HG03039 (cell line): Measurements from ENCODE around the gene TTF1.

Source experiments
- ATAC-seq: cut with Tn5 transposase; IDR thresholded peaks from one replicate; pipeline ENCODE4 v1.9.1; 2021; ENCODE audit warnings: mild to moderate bottlenecking, moderate library complexity; ENCODE audit not compliant: unreplicated experiment

TTF1 gene, protein sequence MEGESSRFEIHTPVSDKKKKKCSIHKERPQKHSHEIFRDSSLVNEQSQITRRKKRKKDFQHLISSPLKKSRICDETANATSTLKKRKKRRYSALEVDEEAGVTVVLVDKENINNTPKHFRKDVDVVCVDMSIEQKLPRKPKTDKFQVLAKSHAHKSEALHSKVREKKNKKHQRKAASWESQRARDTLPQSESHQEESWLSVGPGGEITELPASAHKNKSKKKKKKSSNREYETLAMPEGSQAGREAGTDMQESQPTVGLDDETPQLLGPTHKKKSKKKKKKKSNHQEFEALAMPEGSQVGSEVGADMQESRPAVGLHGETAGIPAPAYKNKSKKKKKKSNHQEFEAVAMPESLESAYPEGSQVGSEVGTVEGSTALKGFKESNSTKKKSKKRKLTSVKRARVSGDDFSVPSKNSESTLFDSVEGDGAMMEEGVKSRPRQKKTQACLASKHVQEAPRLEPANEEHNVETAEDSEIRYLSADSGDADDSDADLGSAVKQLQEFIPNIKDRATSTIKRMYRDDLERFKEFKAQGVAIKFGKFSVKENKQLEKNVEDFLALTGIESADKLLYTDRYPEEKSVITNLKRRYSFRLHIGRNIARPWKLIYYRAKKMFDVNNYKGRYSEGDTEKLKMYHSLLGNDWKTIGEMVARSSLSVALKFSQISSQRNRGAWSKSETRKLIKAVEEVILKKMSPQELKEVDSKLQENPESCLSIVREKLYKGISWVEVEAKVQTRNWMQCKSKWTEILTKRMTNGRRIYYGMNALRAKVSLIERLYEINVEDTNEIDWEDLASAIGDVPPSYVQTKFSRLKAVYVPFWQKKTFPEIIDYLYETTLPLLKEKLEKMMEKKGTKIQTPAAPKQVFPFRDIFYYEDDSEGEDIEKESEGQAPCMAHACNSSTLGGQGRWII

DNA sequence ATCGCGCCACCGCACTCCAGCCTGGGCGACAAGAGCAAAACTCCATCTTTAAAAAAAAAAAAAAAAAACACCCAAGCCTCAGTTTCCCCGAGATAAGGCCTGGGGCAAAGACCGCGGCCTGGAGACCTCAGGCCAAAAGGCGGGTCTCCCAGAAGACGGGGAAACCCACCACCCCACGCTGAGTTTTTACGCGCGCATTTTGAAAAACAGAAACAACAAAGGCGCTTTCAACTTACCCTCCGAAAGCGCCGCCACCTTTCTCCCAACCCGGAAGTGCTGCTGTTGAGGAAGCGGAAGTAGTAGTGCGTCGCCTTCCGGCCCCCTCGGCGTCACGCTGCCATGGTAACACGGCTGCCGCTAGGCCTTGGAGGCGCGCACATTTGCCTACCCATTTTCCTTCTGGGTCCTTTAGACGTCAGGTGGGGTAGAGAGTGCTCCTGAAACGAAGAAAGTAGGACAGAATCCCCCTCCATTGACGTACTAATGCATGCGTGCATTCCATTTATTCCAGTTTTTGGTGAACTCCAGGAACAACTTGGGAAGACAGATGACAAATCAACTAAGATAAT is at the start of gene TTF1:
Gene TTF1, minus strand, starts transcription at position 287 of the 569 bp plus-strand sequence. CDS start 4,019 bp downstream, outside the sequence.
- peak; percentile 73 for ATAC-seq

DNA sequence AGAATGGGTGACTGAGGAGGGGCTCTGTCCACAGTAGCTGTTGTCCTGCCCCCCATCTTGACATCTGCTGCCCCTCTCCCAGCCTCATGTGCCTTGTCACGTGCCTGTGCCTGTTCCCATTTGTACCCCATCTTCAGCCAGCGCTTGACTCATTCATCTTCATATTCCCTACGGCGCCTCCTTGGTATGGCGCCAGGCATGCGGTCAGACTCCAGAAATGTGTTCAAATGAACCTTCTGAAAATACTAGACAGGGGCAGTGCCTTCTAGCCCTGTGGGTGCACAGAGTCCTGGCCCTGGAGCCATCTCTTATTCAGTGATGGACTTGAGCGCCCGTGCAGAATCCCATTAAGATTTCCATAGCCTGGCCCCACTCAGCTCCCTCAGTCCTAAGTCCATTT is 49.6 kb upstream of the TTF1 start:
- ATAC-seq, result no peak

GRCh38 chr9:132451276-132451675 is 44.6 kb upstream of the TTF1 start:
- ATAC-seq, result no peak

GRCh38 chr9:132447902-132448301 is 41.3 kb upstream of the TTF1 start:
- ATAC-seq, result no peak

GRCh38 chr9:132447346-132447745 is 40.7 kb upstream of the TTF1 start:
- no peak for ATAC-seq

GRCh38 chr9:132446887-132447286 is 40.2 kb upstream of the TTF1 start:
- no peak for ATAC-seq

GRCh38 chr9:132443951-132444607 is 37.4 kb upstream of the TTF1 start:
- no peak for ATAC-seq

- ATAC-seq, result no peak
Measured at GRCh38 chr9:132441404-132441803, 34.8 kb upstream of the TTF1 start.

DNA sequence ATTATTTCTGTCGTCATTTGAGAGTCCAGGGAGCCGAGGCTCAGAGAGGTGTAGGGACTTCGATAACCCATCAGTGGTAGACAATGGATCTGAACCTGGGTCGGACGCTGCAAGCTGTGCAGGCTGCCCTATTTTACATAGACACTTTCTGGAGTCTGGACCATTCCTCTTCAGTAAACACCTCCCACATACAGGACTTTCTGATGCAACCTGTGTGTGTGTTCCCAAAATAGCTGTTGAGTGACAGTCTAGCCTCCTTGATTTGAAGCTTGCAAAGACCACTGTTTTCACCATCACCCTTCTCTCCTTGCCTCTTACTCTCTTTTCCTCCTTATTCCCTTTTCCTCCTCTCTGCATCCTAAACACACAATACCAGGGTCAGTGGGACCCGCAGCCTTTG is 34.1 kb upstream of the TTF1 start:
- no peak for ATAC-seq

- no peak for ATAC-seq
Measured at GRCh38 chr9:132439153-132439552, 32.5 kb upstream of the TTF1 start.

- ATAC-seq, result no peak
Measured at GRCh38 chr9:132434881-132435280, 28.2 kb upstream of the TTF1 start.

- no peak for ATAC-seq
Measured at GRCh38 chr9:132430998-132431397, 24.4 kb upstream of the TTF1 start.

DNA sequence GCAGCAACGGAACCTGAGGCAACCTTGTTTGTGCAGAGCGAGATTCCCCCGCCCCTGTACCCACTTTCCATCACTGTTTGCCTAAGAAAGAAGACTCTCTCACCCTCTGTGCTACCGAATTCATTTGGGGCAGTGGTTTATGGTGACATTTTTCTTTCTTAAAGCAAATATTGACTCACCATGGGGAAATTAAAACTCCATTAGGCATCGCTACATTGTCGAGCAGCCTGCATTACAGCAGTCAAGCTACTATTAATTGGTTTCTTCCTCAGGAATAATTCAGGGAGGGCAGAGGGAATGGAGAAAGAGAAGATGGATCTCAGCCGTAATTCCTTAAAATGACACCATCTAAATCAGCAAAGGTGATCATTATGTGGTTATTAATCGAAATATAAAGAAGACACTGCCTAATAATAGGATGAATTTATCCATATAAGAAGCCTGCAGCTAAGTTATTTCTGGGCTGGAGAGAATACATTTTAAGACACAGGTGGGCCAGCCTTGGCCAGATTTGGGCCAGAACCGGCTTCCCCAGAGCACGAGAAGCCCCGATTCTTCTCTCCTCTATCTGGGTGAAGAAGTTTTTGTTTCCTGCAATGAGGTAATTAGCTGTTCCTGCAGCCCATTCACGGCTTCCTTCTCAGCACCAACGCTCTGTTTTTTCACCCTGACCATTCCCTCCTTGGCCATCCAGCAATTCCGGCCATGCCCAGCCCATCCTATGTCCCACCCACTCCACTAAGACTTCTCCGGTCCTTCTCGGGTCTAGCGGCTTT is 20.2 kb upstream of the TTF1 start:
- no peak for ATAC-seq

DNA sequence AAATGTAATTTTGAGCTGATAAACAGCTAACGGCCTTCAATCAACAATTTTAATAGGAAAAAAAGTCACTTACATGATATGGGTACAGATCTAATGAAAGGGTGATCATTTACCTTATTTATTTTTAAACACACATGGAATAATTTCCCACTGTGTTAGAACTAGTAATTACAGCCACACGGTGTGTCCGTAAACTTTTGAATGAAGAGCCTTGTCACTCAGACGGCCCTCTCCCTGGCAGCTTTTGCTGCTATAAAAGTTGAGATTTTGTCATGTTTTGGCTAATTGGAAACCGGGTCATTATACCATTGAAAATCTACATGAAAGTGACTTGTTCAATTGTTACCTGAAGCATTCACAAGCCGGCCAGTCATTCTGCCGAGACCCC is 19.0 kb upstream of the TTF1 start:
- no peak for ATAC-seq

GRCh38 chr9:132424857-132425674 is 18.4 kb upstream of the TTF1 start:
- no peak for ATAC-seq

GRCh38 chr9:132423503-132423902 is 16.9 kb upstream of the TTF1 start:
- no peak for ATAC-seq

- no peak for ATAC-seq
Measured at GRCh38 chr9:132422574-132422973, 15.9 kb upstream of the TTF1 start.

DNA sequence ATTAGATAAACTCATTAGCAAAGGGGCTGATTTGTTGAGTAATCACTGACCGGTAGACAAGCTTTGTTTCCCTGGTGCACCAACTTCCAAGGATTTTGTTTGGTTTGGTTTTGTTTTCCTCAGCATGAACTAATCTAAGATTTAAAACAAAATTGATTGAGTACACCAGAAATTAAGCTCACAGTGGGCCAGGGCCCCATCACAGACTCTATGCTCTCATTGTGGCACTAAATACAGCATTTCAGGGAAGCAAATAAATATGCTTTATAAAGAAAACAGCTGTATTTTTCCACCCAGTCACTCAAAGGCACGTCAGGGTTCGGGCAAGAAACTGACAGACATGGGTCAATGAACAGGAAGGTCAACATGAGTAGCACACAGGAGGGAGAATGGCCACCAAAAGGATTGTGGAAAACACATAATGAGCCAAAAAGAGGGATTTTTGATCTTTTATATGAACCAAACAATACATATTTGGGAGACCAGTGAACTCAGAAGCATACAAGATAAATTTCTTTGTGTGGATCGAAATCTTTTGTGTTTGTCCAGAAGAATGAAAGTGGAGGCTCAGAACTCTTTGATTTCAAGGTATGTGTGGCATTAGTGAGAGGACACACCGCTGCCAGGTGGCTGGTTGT is 12.2 kb upstream of the TTF1 start:
- ATAC-seq, result no peak

GRCh38 chr9:132415181-132415580 is 8.5 kb upstream of the TTF1 start:
- ATAC-seq, result no peak
